GM12872 (cell line): ENCODE results near the gene LRP1B.

ENCODE experiments used
- CTCF ChIP-seq: IDR thresholded peaks from 3 replicates; pipeline ENCODE4 v1.5.1; 2011; ENCODE audit warnings: low read depth, mild to moderate bottlenecking, low read length, moderate library complexity; ENCODE audit not compliant: insufficient read depth

The LRP1B gene

GRCh38 chr2:141411419-141411818, 719.4 kb downstream of the LRP1B start:
- TF ChIP-seq CTCF = no peak

- peak; percentile 31; the same call in 2 of the 3 replicates for TF ChIP-seq CTCF
These were observed 731.5 kb downstream of the LRP1B start for GRCh38 chr2:141399270-141399669.

GRCh38 chr2:141393214-141393545, 737.6 kb downstream of the LRP1B start:
- TF ChIP-seq CTCF = no peak

- no peak for TF ChIP-seq CTCF
These were observed 738.2 kb downstream of the LRP1B start for GRCh38 chr2:141392517-141393213.

- no peak for TF ChIP-seq CTCF
These were observed 744.6 kb downstream of the LRP1B start for GRCh38 chr2:141386168-141386567.

GRCh38 chr2:141384676-141385075, 746.1 kb downstream of the LRP1B start:
- TF ChIP-seq CTCF = no peak

GRCh38 chr2:141381946-141382345, 748.9 kb downstream of the LRP1B start:
- no peak for TF ChIP-seq CTCF
